ENCODE data around the gene SOX2. TPM values are rescaled to one million over a fixed set of nuclear protein-coding genes. Genes with fewer than 3 reads are reported as not detected.
A peak's percentile ranks its signal among the peaks of the same experiment; 100 is the strongest.

SOX2 gene
- total RNA-seq, 2 donors from 2014 or later, result 0.19 TPM; not detected in 1

GRCh38 chr3:181700168-181701087, 11.3 kb upstream of the SOX2 start:
- DNase-seq (ENCODE audit: low spot score in 2 of 2), result peak in 1 of 2 donors; percentile 59
- peaks cover 8 to 18% of the 10 kb centered on the region in 2 donors for H3K9me3 Mint-ChIP-seq
- H3K36me3 Mint-ChIP-seq, result peaks cover 20 to 43% of the 10 kb centered on the region in 2 donors
- H3K27ac Mint-ChIP-seq, result no peak overlapping the region
- ATAC-seq, result peak in 1 of 2 donors; percentile 66

DNA sequence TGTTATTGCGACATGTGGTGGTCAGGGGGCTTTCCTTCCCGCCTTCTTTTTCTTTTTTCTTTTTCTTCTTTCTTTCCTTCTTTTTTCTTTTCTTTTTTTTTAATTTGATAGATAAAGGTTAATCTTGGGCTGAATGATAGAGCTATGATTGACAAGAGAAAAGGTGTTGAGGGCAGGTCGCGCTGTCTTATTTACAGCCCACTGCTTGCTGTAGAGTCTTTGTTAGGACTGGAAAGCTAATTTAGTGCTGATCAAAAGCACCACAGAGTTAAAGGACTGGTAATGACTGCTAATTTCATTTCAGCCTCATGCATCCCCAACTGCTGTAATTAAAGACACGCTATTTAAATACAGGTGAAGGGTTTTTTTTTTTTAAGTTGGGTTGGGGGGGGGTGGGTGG, 10.6 kb upstream of the SOX2 start:
- DNase-seq (ENCODE audit: low spot score in 2 of 2) (no peak), ATAC-seq (no peak)
- peaks cover 8 to 18% of the 10 kb centered on the region in 2 donors for H3K9me3 Mint-ChIP-seq
- H3K36me3 Mint-ChIP-seq, result peaks cover 20 to 43% of the 10 kb centered on the region in 2 donors
- no peak overlapping the region for H3K27ac Mint-ChIP-seq

GRCh38 chr3:181703601-181704420, 7.9 kb upstream of the SOX2 start:
- ATAC-seq (no peak), DNase-seq (ENCODE audit: low spot score in 2 of 2) (no peak)
- H3K36me3 Mint-ChIP-seq, result peaks cover 13 to 21% of the 10 kb centered on the region in 2 donors
- peak overlapping the region in 1 of 2 donors; percentile 36 for H3K27ac Mint-ChIP-seq
- peaks cover 5 to 8% of the 10 kb centered on the region in 2 donors for H3K9me3 Mint-ChIP-seq

DNA sequence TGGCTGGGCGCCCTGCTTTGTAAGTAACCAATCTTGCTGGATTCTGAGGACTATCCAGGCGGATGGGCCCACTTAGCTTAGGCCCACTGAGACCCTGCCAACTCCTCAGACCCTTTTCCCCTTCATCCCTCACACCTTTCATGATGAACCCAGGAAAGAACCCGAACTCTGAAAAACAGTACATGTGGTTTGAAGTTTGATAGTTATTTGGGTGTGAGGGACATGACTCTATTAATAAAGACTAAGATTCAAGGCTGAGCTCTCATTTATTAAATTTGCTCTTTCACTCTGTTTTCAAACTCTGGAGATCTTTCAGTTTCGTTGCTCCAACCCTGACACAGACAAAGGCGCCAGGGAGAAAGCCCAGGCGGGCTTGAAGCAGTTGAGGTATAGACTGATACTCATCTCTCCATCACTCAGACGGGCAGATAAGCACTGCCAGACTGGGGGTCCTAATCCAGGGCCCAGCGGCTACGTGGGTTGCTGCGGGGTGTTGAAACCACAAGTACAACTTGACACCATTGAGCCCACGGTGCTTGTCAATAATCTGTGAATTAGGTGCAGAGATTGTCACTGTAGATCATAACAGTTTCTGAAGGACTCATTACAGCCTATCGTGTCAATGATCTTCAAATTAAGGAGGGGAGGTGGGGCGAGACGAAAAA, 7.2 kb upstream of the SOX2 start:
- no peak for DNase-seq (ENCODE audit: low spot score in 2 of 2)
- no peak for ATAC-seq
- Mint-ChIP-seq H3K36me3 (peaks cover 13 to 21% of the 10 kb centered on the region in 2 donors), H3K27ac (peak overlapping the region in 1 of 2 donors; percentile 9), H3K9me3 (peaks cover under 1 to 5% of the 10 kb centered on the region in 2 donors)

DNA sequence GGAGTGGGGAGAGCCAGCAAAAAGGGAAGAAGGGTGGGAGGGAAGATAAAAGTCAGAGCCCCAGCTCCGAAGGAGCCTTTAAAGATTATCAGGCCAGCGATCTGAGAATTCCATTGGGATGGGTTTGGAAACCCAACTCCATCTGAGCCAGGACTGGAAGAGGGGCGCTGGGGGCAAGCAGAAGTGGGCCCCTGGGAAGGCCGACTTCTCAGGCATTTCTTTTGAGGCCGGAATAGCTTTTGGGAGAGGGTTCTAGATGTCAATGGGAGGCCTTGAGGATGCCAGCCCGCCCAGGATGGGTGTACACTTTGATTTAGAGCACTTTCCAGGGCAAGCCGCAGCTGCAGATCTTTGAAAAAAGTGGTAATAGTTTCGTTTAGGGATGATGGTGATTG, 6.6 kb upstream of the SOX2 start:
- DNase-seq (ENCODE audit: low spot score in 2 of 2) (no peak), ATAC-seq (no peak)
- H3K36me3 Mint-ChIP-seq, result peaks cover 13 to 20% of the 10 kb centered on the region in 2 donors
- H3K27ac Mint-ChIP-seq, result no peak overlapping the region
- H3K9me3 Mint-ChIP-seq, result peaks cover 0 to 5% of the 10 kb centered on the region in 2 donors

DNA sequence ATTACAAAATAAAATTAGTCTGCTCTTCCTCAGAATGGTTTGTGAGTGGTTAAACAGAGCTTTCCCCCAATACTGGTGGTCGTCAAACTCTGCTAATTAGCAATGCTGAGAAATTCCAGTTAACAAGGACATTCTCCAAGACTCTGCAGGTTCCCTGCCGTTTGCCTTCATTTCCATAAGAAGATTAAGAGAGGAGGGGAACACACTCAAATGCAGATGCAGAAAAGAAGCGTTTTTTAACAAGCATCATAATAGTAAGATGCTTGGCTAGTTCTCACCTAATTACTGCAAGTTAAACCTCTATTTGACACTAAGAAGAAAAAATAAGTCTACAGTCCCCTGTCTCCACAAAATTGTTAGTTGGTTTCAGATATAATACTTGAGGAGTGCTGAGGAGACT, 3.7 kb upstream of the SOX2 start:
- H3K27ac Mint-ChIP-seq, result no peak overlapping the region
- H3K36me3 Mint-ChIP-seq, result peaks cover 13 to 14% of the 10 kb centered on the region in 2 donors
- ATAC-seq (no peak), DNase-seq (ENCODE audit: low spot score in 2 of 2) (no peak)
- peaks cover 0 to 5% of the 10 kb centered on the region in 2 donors for H3K9me3 Mint-ChIP-seq

DNA sequence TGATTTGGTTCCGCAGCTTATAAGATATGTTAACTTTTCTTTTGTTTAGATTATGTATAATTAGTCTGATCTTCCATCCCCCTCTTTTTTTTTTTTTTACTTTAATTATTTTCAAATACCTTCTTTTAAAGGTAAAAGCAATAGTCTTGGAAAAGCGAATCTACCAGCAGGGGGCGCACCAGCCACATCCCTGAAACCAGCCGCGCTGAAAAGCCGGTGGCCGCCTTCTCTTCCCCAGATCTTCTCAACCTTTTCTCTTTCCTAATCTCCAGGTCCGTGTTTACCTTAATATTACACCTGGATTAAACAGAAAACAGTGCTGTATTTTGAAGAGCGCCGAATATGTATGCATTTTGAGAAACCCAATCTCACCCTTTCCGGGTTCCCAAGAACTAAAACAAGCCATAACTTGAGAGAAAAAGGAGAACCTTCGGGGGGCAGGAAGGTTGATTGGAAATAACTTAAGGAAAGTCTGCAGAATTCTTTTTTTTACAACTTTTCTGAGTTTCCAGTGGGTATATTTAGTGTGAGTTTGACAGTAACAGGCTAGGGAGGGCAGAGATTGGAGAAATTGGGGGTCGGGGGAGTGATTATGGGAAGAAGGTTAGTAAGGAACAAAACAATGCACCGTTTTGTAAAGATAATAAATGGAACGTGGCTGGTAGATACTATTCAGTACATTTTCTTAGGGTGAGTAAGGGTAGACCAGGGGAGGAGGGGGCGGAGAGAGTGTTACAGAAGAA, 2.0 kb upstream of the SOX2 start:
- Mint-ChIP-seq H3K36me3 (peaks cover 2 to 7% of the 10 kb centered on the region in 2 donors), H3K9me3 (no peaks in the 10 kb centered on the region), H3K27ac (no peak overlapping the region)
- ATAC-seq (no peak), DNase-seq (ENCODE audit: low spot score in 2 of 2) (peak in 1 of 2 donors; percentile 78)

GRCh38 chr3:181710345-181711291, 1.1 kb upstream of the SOX2 start:
- DNase-seq (ENCODE audit: low spot score in 2 of 2) (no peak), ATAC-seq (no peak)
- H3K27ac Mint-ChIP-seq, result no peak overlapping the region
- peaks cover 0 to 6% of the 10 kb centered on the region in 2 donors for H3K36me3 Mint-ChIP-seq
- no peaks in the 10 kb centered on the region for H3K9me3 Mint-ChIP-seq

DNA sequence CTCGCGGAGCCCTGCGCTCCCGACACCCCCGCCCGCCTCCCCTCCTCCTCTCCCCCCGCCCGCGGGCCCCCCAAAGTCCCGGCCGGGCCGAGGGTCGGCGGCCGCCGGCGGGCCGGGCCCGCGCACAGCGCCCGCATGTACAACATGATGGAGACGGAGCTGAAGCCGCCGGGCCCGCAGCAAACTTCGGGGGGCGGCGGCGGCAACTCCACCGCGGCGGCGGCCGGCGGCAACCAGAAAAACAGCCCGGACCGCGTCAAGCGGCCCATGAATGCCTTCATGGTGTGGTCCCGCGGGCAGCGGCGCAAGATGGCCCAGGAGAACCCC, 464 bp downstream of the SOX2 start:
- no peak overlapping the region for H3K27ac Mint-ChIP-seq
- ATAC-seq, result no peak
- H3K9me3 Mint-ChIP-seq, result no peaks in the 10 kb centered on the region
- no peak for DNase-seq (ENCODE audit: low spot score in 2 of 2)
- H3K36me3 Mint-ChIP-seq, result peaks cover 0 to 6% of the 10 kb centered on the region in 2 donors

DNA sequence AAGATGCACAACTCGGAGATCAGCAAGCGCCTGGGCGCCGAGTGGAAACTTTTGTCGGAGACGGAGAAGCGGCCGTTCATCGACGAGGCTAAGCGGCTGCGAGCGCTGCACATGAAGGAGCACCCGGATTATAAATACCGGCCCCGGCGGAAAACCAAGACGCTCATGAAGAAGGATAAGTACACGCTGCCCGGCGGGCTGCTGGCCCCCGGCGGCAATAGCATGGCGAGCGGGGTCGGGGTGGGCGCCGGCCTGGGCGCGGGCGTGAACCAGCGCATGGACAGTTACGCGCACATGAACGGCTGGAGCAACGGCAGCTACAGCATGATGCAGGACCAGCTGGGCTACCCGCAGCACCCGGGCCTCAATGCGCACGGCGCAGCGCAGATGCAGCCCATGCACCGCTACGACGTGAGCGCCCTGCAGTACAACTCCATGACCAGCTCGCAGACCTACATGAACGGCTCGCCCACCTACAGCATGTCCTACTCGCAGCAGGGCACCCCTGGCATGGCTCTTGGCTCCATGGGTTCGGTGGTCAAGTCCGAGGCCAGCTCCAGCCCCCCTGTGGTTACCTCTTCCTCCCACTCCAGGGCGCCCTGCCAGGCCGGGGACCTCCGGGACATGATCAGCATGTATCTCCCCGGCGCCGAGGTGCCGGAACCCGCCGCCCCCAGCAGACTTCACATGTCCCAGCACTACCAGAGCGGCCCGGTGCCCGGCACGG, 991 bp downstream of the SOX2 start:
- DNase-seq (ENCODE audit: low spot score in 2 of 2) (no peak), ATAC-seq (no peak)
- peaks cover 0 to 6% of the 10 kb centered on the region in 2 donors for H3K36me3 Mint-ChIP-seq
- H3K9me3 Mint-ChIP-seq, result no peaks in the 10 kb centered on the region
- H3K27ac Mint-ChIP-seq, result peak overlapping the region in 1 of 2 donors; percentile 50

DNA sequence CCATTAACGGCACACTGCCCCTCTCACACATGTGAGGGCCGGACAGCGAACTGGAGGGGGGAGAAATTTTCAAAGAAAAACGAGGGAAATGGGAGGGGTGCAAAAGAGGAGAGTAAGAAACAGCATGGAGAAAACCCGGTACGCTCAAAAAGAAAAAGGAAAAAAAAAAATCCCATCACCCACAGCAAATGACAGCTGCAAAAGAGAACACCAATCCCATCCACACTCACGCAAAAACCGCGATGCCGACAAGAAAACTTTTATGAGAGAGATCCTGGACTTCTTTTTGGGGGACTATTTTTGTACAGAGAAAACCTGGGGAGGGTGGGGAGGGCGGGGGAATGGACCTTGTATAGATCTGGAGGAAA, 1.5 kb downstream of the SOX2 start:
- ATAC-seq (no peak), DNase-seq (ENCODE audit: low spot score in 2 of 2) (no peak)
- H3K9me3 Mint-ChIP-seq, result no peaks in the 10 kb centered on the region
- H3K36me3 Mint-ChIP-seq, result peaks cover 0 to 7% of the 10 kb centered on the region in 2 donors
- peak overlapping the region in 1 of 2 donors; percentile 50 for H3K27ac Mint-ChIP-seq

GRCh38 chr3:181713676-181714612, 2.2 kb downstream of the SOX2 start:
- Mint-ChIP-seq H3K9me3 (peaks cover 0 to 4% of the 10 kb centered on the region in 2 donors), H3K27ac (peak overlapping the region in 1 of 2 donors; percentile 36), H3K36me3 (peaks cover 0 to 14% of the 10 kb centered on the region in 2 donors)
- ATAC-seq (no peak), DNase-seq (ENCODE audit: low spot score in 2 of 2) (no peak)

GRCh38 chr3:181715571-181716340, 4.0 kb downstream of the SOX2 start:
- Mint-ChIP-seq H3K9me3 (peaks cover 0 to 7% of the 10 kb centered on the region in 2 donors), H3K36me3 (peaks cover 12 to 26% of the 10 kb centered on the region in 2 donors), H3K27ac (no peak overlapping the region)
- DNase-seq (ENCODE audit: low spot score in 2 of 2), result no peak
- no peak for ATAC-seq

Data from activated naive CD4-positive, alpha-beta T cell treated with anti-CD3 and anti-CD28 coated beads, Interleukin-2, amount 50 U/mL, for 72 hours (primary cell).